H1 (cell line): ENCODE results near the gene CDK13. TPM values are rescaled to one million over a fixed set of nuclear protein-coding genes. Genes with fewer than 3 reads are reported as not detected.

Experiments used
- HDAC2 ChIP-seq, 2 experiments: fragments of 300-600 bp in 1 of 2; sonication (generic) in 1 of 2; IDR thresholded peaks; 2 replicates each; pipeline ENCODE4 v1.6.1; 2011 to 2012; ENCODE audit warnings: low read depth in 2 of 2, low read length in 2 of 2, mild to moderate bottlenecking in 2 of 2, moderate library complexity in 2 of 2, borderline replicate concordance in 1 of 2, inconsistent platforms in 1 of 2
- KDM5A ChIP-seq: fragments of 200-600 bp; IDR thresholded peaks from 2 replicates; pipeline ENCODE4 v1.7.1; 2012; ENCODE audit warnings: mild to moderate bottlenecking, low read length, inconsistent platforms, mixed read lengths
- TAF7 ChIP-seq: optimal IDR thresholded peaks from 2 replicates; pipeline ENCODE3; 2011; ENCODE audit warnings: low read depth, mild to moderate bottlenecking, inconsistent platforms, low read length, moderate library complexity, borderline replicate concordance
- ZNF274 ChIP-seq: IDR thresholded peaks from 2 replicates; pipeline ENCODE4 v1.7.0; 2012; ENCODE audit warnings: low read length, borderline replicate concordance; ENCODE audit errors: extremely low read depth
- polyA plus RNA-seq, 7 experiments: library from polyadenylated mRNA; depleted of rRNA in 3 of 7; stranded (reverse) in 5 of 7; unstranded in 2 of 7; fragments of >200 nt in 5 of 7; fragments of 200-250 nt in 2 of 7; gene quantifications; 1 replicate in 5 of 7; 2 replicates in 1 of 7; 4 replicates in 1 of 7; pipeline versions ENCODE4 v1.2.1 to v1.2.3, GENCODE V29; 2011 to 2013; ENCODE audit warnings: missing spikeins in 2 of 7, mixed read lengths in 2 of 7
- total RNA-seq: library from RNA; stranded (reverse); fragmentation: NEBNext Ultra II Directional; extraction: Animal tissue kit (Norgen Biotek cat#: 25700); gene quantifications from 2 replicates; pipeline ENCODE4 v1.2.1, GENCODE V29; 2021
- TF ChIP-seq, protein P1 (sequence below): fragments of 300-600 bp; sonication (generic); IDR thresholded peaks from 2 replicates; pipeline ENCODE4 v1.7.1; 2012; ENCODE audit warnings: low read length, moderate library complexity, mild to moderate bottlenecking, inconsistent platforms; ENCODE audit not compliant: insufficient replicate concordance

The CDK13 gene
- total and polyA plus RNA-seq, 2 of the 8 experiments (the other 6 are each of a cell fraction or from before 2014, with no cell fraction given): 22.6 to 49.5 TPM

DNA sequence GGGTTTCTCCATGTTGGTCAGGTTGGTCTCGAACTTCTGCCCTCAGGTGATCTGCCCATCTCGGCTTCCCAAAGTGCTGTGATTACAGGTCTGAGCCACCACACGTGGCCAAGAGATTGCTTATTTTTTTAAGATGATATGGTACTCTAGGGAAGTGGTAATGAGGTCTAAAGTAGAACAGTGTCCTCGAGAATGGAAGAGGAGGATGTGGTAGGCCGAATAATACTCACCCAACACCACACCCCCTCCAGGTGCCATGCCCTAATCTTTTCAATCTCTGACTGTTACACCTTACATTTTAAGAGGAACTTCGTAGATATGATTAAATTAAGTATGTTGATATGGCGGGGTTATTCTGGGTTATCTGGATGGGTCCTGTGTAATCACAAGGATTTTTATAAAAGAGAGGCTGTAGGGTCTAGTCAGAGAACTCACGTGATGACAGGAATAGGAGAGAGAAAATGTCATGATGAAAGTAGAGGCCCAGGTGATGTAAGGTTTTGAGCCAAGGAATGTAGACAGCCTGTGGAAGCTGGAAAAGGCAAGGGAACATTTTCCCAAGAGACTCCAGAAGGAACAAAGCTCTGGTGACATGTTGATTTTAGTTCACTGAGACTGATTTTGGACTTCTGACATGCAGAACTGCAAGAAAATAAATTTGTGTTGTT lies 29.5 kb downstream of the CDK13 start (continued):
- TF ChIP-seq, protein P1, sequence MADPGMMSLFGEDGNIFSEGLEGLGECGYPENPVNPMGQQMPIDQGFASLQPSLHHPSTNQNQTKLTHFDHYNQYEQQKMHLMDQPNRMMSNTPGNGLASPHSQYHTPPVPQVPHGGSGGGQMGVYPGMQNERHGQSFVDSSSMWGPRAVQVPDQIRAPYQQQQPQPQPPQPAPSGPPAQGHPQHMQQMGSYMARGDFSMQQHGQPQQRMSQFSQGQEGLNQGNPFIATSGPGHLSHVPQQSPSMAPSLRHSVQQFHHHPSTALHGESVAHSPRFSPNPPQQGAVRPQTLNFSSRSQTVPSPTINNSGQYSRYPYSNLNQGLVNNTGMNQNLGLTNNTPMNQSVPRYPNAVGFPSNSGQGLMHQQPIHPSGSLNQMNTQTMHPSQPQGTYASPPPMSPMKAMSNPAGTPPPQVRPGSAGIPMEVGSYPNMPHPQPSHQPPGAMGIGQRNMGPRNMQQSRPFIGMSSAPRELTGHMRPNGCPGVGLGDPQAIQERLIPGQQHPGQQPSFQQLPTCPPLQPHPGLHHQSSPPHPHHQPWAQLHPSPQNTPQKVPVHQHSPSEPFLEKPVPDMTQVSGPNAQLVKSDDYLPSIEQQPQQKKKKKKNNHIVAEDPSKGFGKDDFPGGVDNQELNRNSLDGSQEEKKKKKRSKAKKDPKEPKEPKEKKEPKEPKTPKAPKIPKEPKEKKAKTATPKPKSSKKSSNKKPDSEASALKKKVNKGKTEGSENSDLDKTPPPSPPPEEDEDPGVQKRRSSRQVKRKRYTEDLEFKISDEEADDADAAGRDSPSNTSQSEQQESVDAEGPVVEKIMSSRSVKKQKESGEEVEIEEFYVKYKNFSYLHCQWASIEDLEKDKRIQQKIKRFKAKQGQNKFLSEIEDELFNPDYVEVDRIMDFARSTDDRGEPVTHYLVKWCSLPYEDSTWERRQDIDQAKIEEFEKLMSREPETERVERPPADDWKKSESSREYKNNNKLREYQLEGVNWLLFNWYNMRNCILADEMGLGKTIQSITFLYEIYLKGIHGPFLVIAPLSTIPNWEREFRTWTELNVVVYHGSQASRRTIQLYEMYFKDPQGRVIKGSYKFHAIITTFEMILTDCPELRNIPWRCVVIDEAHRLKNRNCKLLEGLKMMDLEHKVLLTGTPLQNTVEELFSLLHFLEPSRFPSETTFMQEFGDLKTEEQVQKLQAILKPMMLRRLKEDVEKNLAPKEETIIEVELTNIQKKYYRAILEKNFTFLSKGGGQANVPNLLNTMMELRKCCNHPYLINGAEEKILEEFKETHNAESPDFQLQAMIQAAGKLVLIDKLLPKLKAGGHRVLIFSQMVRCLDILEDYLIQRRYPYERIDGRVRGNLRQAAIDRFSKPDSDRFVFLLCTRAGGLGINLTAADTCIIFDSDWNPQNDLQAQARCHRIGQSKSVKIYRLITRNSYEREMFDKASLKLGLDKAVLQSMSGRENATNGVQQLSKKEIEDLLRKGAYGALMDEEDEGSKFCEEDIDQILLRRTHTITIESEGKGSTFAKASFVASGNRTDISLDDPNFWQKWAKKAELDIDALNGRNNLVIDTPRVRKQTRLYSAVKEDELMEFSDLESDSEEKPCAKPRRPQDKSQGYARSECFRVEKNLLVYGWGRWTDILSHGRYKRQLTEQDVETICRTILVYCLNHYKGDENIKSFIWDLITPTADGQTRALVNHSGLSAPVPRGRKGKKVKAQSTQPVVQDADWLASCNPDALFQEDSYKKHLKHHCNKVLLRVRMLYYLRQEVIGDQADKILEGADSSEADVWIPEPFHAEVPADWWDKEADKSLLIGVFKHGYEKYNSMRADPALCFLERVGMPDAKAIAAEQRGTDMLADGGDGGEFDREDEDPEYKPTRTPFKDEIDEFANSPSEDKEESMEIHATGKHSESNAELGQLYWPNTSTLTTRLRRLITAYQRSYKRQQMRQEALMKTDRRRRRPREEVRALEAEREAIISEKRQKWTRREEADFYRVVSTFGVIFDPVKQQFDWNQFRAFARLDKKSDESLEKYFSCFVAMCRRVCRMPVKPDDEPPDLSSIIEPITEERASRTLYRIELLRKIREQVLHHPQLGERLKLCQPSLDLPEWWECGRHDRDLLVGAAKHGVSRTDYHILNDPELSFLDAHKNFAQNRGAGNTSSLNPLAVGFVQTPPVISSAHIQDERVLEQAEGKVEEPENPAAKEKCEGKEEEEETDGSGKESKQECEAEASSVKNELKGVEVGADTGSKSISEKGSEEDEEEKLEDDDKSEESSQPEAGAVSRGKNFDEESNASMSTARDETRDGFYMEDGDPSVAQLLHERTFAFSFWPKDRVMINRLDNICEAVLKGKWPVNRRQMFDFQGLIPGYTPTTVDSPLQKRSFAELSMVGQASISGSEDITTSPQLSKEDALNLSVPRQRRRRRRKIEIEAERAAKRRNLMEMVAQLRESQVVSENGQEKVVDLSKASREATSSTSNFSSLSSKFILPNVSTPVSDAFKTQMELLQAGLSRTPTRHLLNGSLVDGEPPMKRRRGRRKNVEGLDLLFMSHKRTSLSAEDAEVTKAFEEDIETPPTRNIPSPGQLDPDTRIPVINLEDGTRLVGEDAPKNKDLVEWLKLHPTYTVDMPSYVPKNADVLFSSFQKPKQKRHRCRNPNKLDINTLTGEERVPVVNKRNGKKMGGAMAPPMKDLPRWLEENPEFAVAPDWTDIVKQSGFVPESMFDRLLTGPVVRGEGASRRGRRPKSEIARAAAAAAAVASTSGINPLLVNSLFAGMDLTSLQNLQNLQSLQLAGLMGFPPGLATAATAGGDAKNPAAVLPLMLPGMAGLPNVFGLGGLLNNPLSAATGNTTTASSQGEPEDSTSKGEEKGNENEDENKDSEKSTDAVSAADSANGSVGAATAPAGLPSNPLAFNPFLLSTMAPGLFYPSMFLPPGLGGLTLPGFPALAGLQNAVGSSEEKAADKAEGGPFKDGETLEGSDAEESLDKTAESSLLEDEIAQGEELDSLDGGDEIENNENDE: no peak
- no peak for TF ChIP-seq KDM5A
- TF ChIP-seq ZNF274: no peak
- TF ChIP-seq TAF7: no peak
- no peak for TF ChIP-seq HDAC2 (IDR thresholded peaks at IDR 0.05; ENCODE audit: borderline replicate concordance in 1 of 2, low read depth in 2 of 2, low read length in 2 of 2)
